Fibroblast of skin of right biceps (primary cell): ENCODE measurements around the gene SELPLG.
"Not testable (repeated sequence)": the region's sequence is repeated elsewhere in the genome, so short reads cannot be mapped to it uniquely, and the experiment has no call there.

Experiments used
- DNase-seq: peaks from one replicate; pipeline ENCODE4 v3.0.0-alpha.2; 2013

Gene SELPLG

DNA sequence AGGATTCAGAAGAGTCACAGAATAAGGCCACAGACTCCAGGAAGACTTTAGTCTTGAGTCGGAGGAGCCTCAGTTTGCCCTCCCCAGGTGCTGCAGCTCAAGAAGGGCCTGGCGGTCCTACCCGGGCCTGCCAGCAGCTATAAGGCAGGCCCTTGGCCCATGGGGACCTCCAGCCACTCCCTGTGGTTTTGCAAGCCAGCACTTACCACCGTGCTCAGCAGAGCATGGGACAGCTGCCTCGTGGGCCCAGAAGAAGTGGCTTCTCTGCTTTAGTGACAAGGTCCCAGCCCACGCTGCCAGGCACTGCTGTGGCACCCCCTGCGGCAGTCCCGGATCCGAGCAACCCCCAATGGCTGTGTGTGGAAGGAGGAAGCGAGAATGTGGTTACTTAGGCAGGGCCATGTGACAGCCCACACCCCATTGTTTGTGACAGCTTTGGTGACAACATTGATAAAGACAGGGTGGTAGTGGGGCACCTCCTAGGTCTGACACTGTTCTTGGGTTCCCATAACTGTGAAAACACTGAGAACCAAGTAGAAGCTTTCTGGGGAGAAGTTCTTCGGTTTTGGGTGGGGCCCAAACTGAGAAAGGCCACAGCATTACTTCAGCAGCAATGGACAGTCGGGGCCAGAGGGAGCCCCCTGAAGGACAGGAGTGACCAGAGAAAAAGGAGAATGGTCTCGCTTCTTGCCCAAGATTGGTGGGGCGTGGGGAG, at the start of gene SELPLG:
TSS of gene SELPLG (minus strand) at position 361 of the 715 bp plus-strand sequence. CDS start 9,587 bp downstream, outside the sequence.
- no peak for DNase-seq

GRCh38 chr12:108681317-108681716, 47.6 kb upstream of the SELPLG start:
- DNase-seq, result no peak

DNA sequence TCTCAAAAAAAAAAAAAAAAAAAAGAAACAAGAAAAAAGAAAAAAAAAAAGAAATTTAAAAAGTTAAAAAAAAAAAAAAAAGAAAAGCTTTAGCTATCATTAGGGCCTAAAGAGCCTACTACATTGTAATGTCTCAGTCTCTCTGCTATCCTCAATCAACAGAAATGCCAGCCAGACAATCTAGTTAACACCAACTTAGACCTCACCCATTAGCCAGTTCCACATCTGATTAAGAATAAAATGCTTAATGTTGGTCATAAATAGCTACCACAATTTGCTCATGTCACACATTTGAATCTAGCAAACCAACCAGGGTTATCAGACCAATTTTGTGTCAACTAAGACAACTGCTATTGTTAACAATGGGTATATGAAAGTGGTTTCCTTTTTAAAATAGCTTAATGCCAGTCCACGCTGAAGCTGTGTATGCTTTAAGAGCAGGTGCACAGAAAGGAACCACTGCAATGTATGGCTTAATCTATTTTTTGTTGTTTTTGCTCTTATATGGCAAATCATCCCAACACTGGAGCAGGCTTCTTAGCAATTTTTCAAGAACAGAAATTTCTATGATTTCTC, 45.5 kb upstream of the SELPLG start:
- no peak for DNase-seq

DNA sequence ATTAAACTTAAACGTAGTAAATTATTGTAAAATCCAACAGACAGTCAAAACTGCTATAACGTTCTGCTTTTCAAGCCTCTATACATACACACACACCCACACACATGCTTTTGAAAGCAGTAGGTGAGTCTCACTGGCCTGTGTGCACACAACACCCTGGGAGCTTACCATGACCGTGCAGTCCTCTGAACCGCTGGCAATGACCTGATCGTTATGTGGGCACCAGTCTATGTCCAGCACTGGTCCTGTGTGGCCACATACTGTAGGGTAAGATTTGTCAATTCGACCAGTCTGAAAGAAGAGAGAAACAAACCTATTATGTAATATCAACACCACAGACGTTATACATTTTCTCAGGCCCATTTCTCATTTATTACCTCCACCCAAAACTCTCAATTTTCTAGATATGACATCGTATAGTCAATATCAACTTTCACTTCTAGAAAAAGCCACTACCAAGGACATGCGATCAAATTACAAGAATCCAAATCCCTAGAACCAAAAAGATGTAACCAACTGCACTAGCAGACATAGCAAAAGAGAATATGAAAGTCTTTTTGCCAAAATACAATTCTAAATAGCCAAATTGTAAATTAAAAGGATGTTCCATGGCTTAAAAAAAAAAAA, 44.5 kb upstream of the SELPLG start:
- DNase-seq, result no peak

DNA sequence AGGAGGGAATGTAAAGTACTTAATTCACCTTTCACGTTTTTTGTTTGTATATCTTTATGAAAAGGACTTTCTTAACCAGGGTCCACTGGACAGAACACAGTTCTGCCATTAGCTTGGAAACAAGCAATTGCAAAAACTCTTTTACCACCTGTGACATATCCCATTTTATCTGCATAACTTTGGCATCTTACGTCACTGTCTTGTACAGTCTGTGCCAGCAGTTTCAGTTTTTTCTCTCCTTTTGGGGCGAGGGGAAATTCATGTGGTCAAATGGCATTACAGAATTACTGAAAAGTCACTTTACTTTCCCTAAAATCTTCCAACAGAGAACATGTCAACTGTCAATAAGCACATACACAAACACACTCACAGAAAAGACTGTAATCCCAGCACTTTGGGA, 43.7 kb upstream of the SELPLG start:
- DNase-seq, result no peak

- DNase-seq, result no peak
Observed at GRCh38 chr12:108676707-108677106, 43.0 kb upstream of the SELPLG start.

DNA sequence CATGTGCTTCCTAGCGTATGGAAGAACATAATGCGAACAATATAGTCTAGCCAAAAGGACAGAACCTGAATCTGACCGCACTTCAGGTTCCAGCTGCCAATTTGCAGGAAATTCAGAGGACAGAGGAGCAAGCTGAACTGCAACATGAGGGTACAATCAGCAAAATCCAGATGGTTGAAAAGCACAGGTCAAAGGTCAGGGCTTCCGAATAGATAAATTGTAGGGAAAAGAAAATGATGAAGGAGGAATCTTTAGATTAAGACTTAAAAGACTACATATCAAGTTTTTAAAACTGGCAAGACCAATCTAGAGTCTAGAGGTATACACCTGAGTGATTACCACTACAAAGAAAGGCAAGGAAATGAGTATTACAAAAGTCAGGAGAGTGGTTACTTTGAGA, 42.1 kb upstream of the SELPLG start:
- DNase-seq, result no peak

GRCh38 chr12:108672054-108672453, 38.4 kb upstream of the SELPLG start:
- no peak for DNase-seq

DNA sequence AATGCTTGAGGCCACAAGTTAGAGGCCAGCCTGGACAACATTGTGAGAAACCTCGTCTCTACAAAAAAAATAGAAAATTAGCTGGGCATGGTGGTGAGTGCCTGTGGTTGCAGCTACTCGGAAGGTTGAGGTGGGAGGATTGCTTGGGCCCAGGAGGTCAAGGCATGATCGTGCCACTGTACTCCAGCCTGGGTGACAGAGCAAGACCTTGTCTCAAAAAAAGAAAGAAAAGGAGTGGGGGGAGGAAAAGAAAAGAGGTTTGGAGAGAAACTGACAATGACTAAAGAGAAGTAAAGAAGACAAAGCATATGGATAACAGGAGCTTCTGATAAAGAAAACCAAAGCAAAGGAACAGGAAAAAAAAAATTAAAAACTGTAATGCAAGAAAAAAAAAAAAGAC, 37.4 kb upstream of the SELPLG start:
- DNase-seq, result no peak

DNA sequence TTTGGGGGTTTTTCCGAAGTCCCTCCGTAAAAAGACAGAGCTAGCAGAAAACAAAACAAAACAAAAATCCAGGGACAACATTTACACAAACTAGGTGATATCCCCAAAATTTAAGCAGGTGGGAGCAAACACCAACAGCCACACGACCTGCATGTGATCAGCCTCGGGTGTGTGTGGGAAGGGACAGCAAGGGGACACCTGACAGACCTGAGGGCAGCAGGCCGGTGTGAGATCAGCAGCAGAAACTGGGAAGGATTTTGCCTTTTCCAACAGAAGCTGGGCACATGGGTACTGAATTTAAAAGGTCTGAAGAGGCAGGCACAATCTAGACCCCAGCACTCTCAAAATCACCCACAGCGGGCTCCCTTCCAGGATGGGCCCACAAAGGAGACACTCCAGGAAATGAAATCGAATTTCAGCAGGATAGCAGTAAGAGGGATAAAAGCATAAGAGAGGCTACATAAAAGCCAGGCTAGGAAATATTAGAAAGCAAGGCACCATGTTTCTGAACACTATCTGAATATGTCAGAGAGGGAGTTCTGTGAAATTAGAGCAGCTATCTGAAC, 36.5 kb upstream of the SELPLG start:
- no peak for DNase-seq

- DNase-seq, result peak; percentile 32
Observed at GRCh38 chr12:108668542-108668941, 34.8 kb upstream of the SELPLG start.

DNA sequence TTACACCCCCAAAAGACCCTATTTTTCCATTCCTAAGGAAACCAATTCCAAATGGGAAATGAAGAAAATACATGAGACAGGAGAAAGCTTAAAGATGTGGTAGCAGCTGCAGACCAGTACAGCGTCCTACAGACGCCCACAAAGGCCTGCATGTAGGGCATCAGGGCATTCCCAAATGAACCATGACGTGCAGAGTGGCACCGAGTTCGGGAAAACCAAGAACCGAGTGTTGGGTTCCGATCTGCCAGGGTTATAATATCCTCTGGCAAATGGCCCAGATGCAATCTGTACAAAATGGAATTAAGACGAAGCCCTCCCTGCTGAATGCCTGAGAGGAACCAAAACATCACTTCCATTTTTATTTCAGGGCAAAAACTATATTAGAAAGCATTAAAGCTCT, 34.4 kb upstream of the SELPLG start:
- DNase-seq, result no peak

DNA sequence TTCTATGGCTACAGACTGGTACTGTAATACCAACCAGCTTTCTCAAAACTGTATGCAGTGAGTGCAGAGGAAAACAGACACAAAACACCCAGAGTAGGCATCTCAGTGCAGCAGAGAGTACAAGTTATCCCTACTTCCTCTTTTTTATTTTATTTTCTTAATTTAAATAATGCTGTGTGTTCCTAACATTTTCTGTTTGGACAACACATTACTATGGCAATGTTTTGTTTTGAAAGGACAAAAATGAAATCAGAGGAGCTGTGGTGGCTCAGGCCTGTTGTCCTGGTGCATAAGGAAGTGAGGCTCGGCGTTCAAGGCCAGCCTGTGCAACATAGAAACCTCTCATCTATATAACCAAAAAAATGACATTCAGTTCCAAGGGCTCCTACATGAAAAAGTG, 33.7 kb upstream of the SELPLG start:
- DNase-seq, result no peak

DNA sequence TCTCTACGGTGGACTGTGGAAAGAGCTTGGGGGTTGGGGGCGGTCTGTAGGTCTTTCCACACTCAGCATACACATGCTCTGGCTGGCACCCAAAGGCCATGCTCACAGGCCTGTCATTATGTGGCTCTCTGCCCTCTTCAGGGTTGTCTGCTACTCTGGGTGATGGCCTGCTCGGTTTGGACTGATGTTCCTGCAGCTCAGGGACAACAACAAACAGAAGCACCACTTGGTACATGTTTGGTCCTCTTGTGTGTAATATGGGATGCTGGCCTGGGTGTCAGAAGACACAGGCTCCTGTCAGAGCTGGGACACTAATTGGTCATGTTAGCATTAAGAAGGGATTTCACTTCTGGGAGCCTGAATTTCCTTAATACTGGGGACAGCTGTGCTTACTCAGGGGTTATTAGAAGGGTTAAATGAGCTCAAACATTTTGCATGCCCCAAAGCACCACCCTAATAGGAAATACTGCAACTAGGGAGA, 32.7 kb upstream of the SELPLG start:
- peak; percentile 46 for DNase-seq

- no peak for DNase-seq
Observed at GRCh38 chr12:108665608-108666202, 32.0 kb upstream of the SELPLG start.

DNA sequence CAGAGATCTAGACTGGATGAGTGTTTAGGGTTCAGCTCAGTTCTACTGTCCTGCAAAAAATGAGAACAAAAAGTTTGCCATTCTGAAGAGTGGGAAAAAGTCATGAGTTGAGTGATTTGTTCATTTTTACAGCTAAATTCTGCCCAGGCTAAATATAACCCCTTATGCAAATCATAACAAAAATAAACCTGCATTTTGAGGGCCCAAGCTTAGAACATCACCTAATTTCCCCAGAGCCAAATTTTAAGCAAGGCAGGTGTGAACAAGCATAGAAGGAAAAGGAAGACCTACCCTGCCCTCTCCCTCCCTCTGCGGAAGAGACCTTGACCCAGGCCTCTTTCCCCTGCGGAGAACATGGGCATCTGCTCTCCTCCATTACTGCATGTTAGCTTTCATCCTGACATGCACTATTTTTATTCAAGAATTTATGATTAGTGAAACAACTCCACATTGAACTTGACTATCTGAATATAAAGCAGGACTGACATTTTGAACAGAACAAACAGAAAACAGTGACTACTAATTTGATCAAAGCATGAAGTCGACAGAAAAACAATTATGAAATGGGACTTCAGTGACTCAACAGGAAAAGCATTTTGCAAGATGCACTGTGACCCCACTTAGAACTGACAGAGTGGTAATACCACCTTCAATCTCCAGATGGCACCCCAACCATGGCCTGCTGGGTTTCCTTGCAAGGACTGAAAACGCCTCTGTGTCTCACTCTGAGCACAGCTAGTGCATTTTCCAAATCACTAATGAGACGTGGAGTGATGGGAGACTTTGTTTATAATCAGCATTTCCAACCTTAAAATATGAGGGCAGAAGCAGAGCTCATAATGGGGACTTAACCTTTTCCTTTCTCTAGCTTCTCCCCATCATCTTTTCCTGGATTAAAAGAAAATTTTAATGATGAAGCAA, 30.9 kb upstream of the SELPLG start:
- DNase-seq, result peak; percentile 92

DNA sequence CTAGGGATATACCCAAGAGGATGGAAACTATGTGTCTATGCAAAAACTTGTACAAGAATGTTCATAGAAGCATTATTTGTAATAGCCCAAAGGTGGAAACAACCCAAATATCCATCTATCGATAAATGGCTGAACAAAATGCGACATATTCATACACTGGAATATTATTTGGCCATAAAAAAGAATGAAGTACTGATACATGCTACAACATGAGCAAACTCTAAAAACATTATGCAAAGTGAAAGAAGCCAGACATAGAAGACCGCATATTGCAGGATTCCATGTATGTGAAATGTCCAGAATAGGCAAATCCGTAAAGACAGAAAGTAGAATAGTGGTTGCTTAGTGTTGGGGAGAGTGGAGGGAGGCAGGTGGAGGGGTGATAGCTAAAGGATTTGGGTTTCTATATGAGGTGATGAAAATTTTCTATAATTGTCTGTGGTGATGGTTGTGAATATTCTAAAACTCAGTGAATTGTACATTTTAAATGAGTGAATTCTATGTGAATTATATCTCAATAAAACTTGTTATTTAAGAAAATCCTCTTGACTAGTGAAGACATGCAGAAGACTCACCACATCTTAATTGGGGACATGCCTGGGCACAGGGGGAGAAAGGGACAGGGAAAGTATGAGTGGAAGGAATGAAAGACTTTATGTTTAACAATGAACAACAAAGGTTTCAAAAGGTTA, 29.8 kb upstream of the SELPLG start:
- no peak for DNase-seq

DNA sequence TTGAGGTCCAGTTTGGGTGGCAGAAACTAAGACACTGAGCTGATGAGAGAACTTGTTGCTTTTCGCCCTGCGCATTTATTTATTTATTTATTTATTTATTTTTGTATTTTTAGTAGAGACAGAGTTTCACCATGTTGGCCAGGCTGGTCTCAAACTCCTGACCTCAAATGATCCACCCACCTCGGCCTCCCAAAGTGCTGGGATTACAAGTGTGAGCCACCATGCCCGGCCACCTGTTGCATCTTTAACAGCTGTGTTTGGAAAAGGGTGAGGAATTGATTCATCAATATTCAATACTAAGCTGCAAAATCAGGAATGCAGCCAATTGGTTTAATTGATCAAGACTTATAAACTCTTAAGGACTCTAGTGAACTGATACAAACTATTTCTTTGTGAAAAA, 24.4 kb upstream of the SELPLG start:
- DNase-seq, result not testable (repeated sequence)

- DNase-seq, result no peak
Observed at GRCh38 chr12:108657130-108657745, 23.5 kb upstream of the SELPLG start.

- not testable (repeated sequence) for DNase-seq
Observed at GRCh38 chr12:108656247-108656646, 22.6 kb upstream of the SELPLG start.

DNA sequence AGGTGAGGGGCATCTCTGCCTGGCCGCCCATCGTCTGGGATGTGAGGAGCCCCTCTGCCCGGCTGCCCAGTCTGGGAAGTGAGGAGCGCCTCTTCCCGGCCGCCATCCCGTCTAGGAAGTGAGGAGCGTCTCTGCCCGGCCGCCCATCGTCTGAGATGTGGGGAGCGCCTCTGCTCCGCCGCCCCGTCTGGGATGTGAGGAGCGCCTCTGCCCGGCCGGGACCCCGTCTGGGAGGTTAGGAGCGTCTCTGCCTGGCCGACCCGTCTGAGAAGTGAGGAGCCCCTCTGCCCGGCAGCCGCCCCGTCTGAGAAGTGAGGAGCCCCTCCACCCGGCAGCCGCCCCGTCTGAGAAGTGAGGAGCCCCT, 22.1 kb upstream of the SELPLG start:
- not testable (repeated sequence) for DNase-seq
